K562 treated with DMSO at 1 percent for 12 hours (cell line): ENCODE results near the gene TTC9B. TPM values are rescaled to one million over a fixed set of nuclear protein-coding genes. Genes with fewer than 3 reads are reported as not detected.

Experiments used
- total RNA-seq: library from RNA; unstranded; fragments of 300-600 nt; gene quantifications from 2 replicates; pipeline ENCODE4 v1.2.3, GENCODE V29; 2022; ENCODE audit not compliant: insufficient read depth

TTC9B gene
- not detected in 2 replicates for total RNA-seq

DNA sequence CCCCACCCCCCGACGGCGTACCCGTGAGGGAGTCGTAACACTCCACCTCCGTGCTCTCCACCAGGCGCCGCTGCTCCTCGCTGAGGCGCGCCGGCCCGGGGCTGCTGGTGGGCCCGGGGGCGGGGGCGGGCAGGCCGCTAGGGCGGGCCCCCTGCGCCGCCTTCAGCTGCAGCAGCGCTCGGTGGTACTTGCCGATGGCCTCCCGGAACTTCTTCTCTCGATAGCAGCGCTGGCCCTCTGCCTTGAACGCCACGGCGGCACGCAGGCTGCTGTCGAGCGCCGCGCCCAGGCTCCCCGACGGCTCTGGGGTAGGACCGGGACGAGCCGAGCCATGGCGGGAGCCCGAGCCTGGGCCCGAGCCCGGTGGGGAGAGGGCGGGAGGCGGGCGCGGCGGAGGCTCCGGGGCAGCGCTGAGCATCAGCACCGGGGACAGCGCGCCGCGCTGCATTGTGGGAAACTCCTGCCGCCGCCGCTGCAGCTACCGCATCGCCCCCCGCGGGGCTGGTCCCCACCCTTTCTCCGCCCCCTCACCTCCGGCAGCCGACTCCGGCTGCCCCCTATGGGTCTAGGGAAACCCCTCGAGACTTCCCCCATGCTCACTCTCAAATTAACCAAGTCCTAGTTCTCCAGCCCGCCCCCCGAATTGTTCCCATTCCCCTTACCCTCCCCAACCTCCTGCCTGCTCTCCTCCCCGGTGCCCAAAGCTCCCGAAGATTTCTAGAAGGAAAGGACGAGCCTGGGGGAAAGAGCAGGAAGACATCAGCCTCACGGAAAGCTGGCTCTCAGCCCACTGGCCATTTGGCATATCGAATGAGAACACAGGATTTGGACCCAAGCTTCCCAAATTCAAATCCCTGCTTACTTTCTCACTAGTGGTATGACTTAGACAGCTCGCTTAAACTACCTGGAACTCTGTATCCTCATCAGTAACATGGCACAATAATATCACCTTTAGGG is at the start of gene TTC9B:
Gene TTC9B (minus strand): TSS at position 451 of the 957 bp plus-strand sequence. CDS start 3 bp downstream, at position 448.

DNA sequence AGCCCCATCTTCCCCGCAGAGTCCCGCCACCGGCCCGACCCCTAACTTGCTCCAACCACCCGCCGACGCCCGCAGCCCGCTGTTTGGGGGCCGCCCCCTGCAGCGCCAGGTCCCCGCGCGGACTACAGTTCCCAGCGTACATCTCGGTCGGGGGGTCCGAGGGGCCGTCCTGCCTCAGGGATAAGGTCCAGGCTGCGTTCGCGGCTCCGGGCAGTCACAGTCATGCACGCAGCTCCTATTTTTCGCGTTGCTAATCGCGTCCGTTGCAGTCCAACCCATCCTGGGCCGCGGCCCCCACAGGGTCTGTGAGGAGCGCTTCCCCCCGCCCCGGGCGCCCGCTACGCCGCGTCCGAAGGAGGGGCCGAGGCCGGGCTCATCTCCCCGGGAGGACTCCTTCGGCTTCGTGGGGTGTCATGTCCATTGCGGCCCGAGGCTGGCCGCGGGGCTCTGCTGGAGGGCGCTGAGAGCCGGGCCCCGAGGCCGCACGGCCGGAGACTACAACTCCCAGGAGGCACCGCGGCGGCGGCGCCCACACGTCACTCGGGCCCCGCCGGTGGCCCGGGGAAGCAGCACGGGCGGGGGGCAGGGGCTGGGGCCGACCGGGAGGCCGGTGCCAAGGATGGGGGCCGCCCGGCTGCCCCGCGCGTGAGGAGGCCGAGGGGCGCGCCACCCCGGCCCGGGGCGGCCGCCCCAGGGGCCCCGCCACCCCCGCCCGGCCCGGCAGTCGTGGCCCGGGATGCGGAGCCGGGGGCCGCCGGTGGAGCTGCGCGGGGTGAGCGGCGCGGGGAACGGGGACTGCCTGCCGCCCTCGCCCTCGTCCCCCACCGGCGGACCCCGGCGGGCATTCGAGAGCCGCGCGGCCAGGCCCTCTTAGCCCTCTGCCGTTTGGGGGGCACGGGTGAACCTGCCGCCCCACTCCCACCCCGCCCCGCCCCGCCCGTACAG is 27.0 kb downstream of the TTC9B start, which contains the start of gene MAP3K10:
Gene MAP3K10 (plus strand): TSS at position 536 of the 945 bp plus-strand sequence. CDS start 606 bp downstream, outside the sequence.

Other genes starting within 250 kb of the TTC9B start
- gene PSMC4, start 247.2 kb downstream of the TTC9B start, total RNA-seq, result 120 and 143 TPM in 2 replicates
- 0.18 and 3.3 TPM in 2 replicates for gene ZNF546, start 221.3 kb downstream of the TTC9B start, total RNA-seq
- 2.6 and 10.7 TPM in 2 replicates for gene ZNF780B, start 162.2 kb downstream of the TTC9B start, total RNA-seq
- gene ZNF780A, start 127.4 kb downstream of the TTC9B start, total RNA-seq, result 21.2 and 22.3 TPM in 2 replicates
- 13.6 and 16.6 TPM in 2 replicates for gene MAP3K10, start 27.0 kb downstream of the TTC9B start, total RNA-seq
- not detected in 2 replicates for gene CCNP, start 8.3 kb upstream of the TTC9B start, total RNA-seq
- 18.8 and 58.1 TPM in 2 replicates for gene AKT2, start 67.0 kb upstream of the TTC9B start, total RNA-seq
- 11.3 and 21.5 TPM in 2 replicates for gene C19orf47, start 130.0 kb upstream of the TTC9B start, total RNA-seq
- 635 and 828 TPM in 2 replicates for gene PLD3, start 130.3 kb upstream of the TTC9B start, total RNA-seq
- gene HIPK4, start 171.8 kb upstream of the TTC9B start, total RNA-seq, result 1.00 TPM in 1 of 2 replicates, not detected in the other
- 4.7 and 6.4 TPM in 2 replicates for gene PRX, start 195.0 kb upstream of the TTC9B start, total RNA-seq
- 35.0 and 44.4 TPM in 2 replicates for gene SERTAD1, start 207.6 kb upstream of the TTC9B start, total RNA-seq
- gene SERTAD3, start 226.0 kb upstream of the TTC9B start, total RNA-seq, result 26.1 and 27.1 TPM in 2 replicates
- gene BLVRB, start 247.4 kb upstream of the TTC9B start, total RNA-seq, result 668 and 1,140 TPM in 2 replicates
- gene SPTBN4, start 248.6 kb upstream of the TTC9B start, total RNA-seq, result 1.8 and 2.9 TPM in 2 replicates